SU-DHL-6 (cell line): ENCODE results near the gene IFNA10.
"Not testable (repeated sequence)": the region's sequence is repeated elsewhere in the genome, so short reads cannot be mapped to it uniquely, and the experiment has no call there.

Experiments
- EZH2phosphoT487 ChIP-seq: fragments of 200-600 bp; sonication (generic), shearing (Covaris generic); conservative IDR thresholded peaks from 2 replicates; pipeline ENCODE4 v1.6.1; 2018; ENCODE audit warnings: mild to moderate bottlenecking, antibody characterized with exemption, low read length, moderate library complexity, mixed read lengths
- TF ChIP-seq, protein P1 (sequence below): fragments of 200-600 bp; sonication (generic); IDR thresholded peaks from one replicate; pipeline ENCODE4 v1.5.1; 2017; ENCODE audit warnings: antibody characterized with exemption, mild to moderate bottlenecking, low read length, moderate library complexity; ENCODE audit not compliant: insufficient read depth, poor library complexity, severe bottlenecking

DNA sequence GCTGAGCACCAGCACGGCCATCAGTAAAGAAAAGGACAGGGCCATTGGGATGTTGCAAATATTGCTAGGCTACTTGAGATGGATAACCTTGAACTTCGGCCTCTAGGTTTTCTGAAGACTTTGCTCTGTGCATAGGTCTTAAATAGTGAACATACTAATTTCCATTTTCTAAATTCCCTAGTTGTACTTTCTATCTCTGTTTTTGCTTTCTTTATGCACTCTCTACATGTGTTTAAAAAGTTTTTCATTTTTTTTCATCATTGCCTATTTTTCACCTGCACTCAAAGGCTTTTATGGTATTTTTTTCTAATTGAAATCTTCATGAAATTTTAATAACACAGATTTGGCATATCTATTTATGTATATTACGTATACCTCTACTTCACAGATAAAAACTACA is 19.5 kb downstream of the IFNA10 start, which contains the start of gene IFNA4:
- TF ChIP-seq, protein P1, sequence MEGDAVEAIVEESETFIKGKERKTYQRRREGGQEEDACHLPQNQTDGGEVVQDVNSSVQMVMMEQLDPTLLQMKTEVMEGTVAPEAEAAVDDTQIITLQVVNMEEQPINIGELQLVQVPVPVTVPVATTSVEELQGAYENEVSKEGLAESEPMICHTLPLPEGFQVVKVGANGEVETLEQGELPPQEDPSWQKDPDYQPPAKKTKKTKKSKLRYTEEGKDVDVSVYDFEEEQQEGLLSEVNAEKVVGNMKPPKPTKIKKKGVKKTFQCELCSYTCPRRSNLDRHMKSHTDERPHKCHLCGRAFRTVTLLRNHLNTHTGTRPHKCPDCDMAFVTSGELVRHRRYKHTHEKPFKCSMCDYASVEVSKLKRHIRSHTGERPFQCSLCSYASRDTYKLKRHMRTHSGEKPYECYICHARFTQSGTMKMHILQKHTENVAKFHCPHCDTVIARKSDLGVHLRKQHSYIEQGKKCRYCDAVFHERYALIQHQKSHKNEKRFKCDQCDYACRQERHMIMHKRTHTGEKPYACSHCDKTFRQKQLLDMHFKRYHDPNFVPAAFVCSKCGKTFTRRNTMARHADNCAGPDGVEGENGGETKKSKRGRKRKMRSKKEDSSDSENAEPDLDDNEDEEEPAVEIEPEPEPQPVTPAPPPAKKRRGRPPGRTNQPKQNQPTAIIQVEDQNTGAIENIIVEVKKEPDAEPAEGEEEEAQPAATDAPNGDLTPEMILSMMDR = not testable (repeated sequence)
- not testable (repeated sequence) for TF ChIP-seq EZH2phosphoT487
